ENCODE results near the gene FGD5. TPM values are rescaled to one million over a fixed set of nuclear protein-coding genes. Genes with fewer than 3 reads are reported as not detected.

FGD5 gene
- total and polyA plus RNA-seq, 2 donors (not counting 1 experiment from before 2014, with no cell fraction given) = 0.03 to 0.50 TPM

- H3K79me2 ChIP-seq (ENCODE audit: control insufficient read depth, insufficient read depth, low read length) = no peaks in the 10 kb centered on the region
- TF ChIP-seq, protein P1, sequence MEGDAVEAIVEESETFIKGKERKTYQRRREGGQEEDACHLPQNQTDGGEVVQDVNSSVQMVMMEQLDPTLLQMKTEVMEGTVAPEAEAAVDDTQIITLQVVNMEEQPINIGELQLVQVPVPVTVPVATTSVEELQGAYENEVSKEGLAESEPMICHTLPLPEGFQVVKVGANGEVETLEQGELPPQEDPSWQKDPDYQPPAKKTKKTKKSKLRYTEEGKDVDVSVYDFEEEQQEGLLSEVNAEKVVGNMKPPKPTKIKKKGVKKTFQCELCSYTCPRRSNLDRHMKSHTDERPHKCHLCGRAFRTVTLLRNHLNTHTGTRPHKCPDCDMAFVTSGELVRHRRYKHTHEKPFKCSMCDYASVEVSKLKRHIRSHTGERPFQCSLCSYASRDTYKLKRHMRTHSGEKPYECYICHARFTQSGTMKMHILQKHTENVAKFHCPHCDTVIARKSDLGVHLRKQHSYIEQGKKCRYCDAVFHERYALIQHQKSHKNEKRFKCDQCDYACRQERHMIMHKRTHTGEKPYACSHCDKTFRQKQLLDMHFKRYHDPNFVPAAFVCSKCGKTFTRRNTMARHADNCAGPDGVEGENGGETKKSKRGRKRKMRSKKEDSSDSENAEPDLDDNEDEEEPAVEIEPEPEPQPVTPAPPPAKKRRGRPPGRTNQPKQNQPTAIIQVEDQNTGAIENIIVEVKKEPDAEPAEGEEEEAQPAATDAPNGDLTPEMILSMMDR (conservative IDR thresholded peaks at IDR 0.05 in 1 of 2, IDR thresholded peaks at IDR 0.05 in 1 of 2; ENCODE audit: low read depth in 1 of 2, low read length in 2 of 2) = no peak
- TF ChIP-seq EZH2 (IDR thresholded peaks at IDR 0.05; ENCODE audit: low read length, missing control alignments) = no peak
- no peaks in the 10 kb centered on the region for H3K9me3 ChIP-seq (ENCODE audit: control insufficient read depth, insufficient read depth, low read depth, low read length)
- no peak overlapping the region for H2AFZ ChIP-seq (ENCODE audit: low read length)
- DNase-seq (ENCODE audit: low read depth in 2 of 2) = no peak
- no peak overlapping the region for H3K4me3 ChIP-seq (replicated peaks in 1 of 4; ENCODE audit: control extremely low read depth in 1 of 4, insufficient read depth in 1 of 4, low read depth in 3 of 4, low read length in 4 of 4)
- no peak overlapping the region for H3K27ac ChIP-seq (ENCODE audit: insufficient read depth, low read length)
- no peaks in the 10 kb centered on the region for H3K27me3 ChIP-seq (ENCODE audit: control insufficient read depth, insufficient read depth, low read length)
- H4K20me1 ChIP-seq (ENCODE audit: control insufficient read depth, extremely low read depth, insufficient read depth, low read length) = no peaks in the 10 kb centered on the region
- no peak overlapping the region for H3K4me2 ChIP-seq (ENCODE audit: extremely low read depth, insufficient read depth, low read length)
- H3K9ac ChIP-seq (ENCODE audit: insufficient read depth, low read length) = no peak overlapping the region
- no peaks in the 10 kb centered on the region for H3K4me1 ChIP-seq (ENCODE audit: control insufficient read depth, extremely low read depth, insufficient read depth, low read length)
- no peaks in the 10 kb centered on the region for H3K36me3 ChIP-seq (ENCODE audit: control insufficient read depth, insufficient read depth, low read length)
Measured at GRCh38 chr3:14889205-14889604, 70.4 kb downstream of the FGD5 start.

DNA sequence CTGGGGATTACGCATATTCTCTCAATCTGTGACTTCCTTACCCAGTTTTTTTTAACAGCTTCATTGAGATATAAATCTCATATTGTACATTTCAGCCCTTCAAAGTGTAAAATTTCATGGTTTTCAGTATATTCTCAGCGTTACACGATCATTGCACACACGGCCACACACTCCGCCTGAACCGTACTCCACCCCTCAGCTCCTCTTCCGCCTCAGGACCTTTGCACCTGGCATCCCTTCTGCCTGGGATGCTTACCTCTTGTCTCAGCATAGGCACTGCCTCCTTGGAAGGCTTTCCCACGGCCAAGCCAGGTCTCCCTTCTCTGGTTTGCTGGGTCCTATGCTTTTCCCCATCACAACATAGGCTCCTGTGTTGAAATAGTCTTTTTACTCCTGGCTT lies 71.2 kb downstream of the FGD5 start:
- H3K27me3 ChIP-seq (ENCODE audit: control insufficient read depth, insufficient read depth, low read length) = no peaks in the 10 kb centered on the region
- no peak for TF ChIP-seq EZH2 (IDR thresholded peaks at IDR 0.05; ENCODE audit: low read length, missing control alignments)
- TF ChIP-seq, protein P1 (conservative IDR thresholded peaks at IDR 0.05 in 1 of 2, IDR thresholded peaks at IDR 0.05 in 1 of 2; ENCODE audit: low read depth in 1 of 2, low read length in 2 of 2) = no peak
- no peak overlapping the region for H3K9ac ChIP-seq (ENCODE audit: insufficient read depth, low read length)
- no peak overlapping the region for H3K27ac ChIP-seq (ENCODE audit: insufficient read depth, low read length)
- H3K4me1 ChIP-seq (ENCODE audit: control insufficient read depth, extremely low read depth, insufficient read depth, low read length) = no peaks in the 10 kb centered on the region
- H3K9me3 ChIP-seq (ENCODE audit: control insufficient read depth, insufficient read depth, low read depth, low read length) = no peaks in the 10 kb centered on the region
- no peak overlapping the region for H2AFZ ChIP-seq (ENCODE audit: low read length)
- no peaks in the 10 kb centered on the region for H3K36me3 ChIP-seq (ENCODE audit: control insufficient read depth, insufficient read depth, low read length)
- H3K4me3 ChIP-seq (replicated peaks in 1 of 4; ENCODE audit: control extremely low read depth in 1 of 4, insufficient read depth in 1 of 4, low read depth in 3 of 4, low read length in 4 of 4) = no peak overlapping the region
- no peak overlapping the region for H3K4me2 ChIP-seq (ENCODE audit: extremely low read depth, insufficient read depth, low read length)
- H3K79me2 ChIP-seq (ENCODE audit: control insufficient read depth, insufficient read depth, low read length) = no peaks in the 10 kb centered on the region
- DNase-seq (ENCODE audit: low read depth in 2 of 2) = no peak
- H4K20me1 ChIP-seq (ENCODE audit: control insufficient read depth, extremely low read depth, insufficient read depth, low read length) = no peaks in the 10 kb centered on the region

DNA sequence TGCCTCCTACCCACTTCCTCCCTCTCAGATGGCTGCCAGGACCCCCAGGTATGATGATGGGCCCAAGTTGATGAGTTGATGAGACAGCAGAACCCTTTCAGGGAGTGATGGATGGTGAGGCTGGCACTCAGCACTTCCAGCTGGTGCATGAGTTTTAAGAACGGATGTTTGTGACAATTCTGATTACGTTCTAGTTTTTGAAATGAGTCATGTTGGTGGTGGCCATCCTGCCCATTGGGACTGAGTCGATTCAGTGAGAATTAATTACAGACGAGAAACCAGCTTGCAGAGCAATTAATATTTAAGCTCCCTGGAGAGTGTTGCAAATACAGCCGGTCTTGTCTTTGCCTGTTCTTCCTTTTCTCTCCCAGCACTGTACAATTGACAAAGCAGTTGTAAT lies 71.7 kb downstream of the FGD5 start:
- H3K27me3 ChIP-seq (ENCODE audit: control insufficient read depth, insufficient read depth, low read length) = no peaks in the 10 kb centered on the region
- TF ChIP-seq EZH2 (IDR thresholded peaks at IDR 0.05; ENCODE audit: low read length, missing control alignments) = no peak
- TF ChIP-seq, protein P1 (conservative IDR thresholded peaks at IDR 0.05 in 1 of 2, IDR thresholded peaks at IDR 0.05 in 1 of 2; ENCODE audit: low read depth in 1 of 2, low read length in 2 of 2) = no peak
- no peaks in the 10 kb centered on the region for H3K79me2 ChIP-seq (ENCODE audit: control insufficient read depth, insufficient read depth, low read length)
- no peak overlapping the region for H3K4me2 ChIP-seq (ENCODE audit: extremely low read depth, insufficient read depth, low read length)
- H3K27ac ChIP-seq (ENCODE audit: insufficient read depth, low read length) = no peak overlapping the region
- no peaks in the 10 kb centered on the region for H3K4me1 ChIP-seq (ENCODE audit: control insufficient read depth, extremely low read depth, insufficient read depth, low read length)
- no peaks in the 10 kb centered on the region for H3K9me3 ChIP-seq (ENCODE audit: control insufficient read depth, insufficient read depth, low read depth, low read length)
- no peak overlapping the region for H2AFZ ChIP-seq (ENCODE audit: low read length)
- no peak for DNase-seq (ENCODE audit: low read depth in 2 of 2)
- no peaks in the 10 kb centered on the region for H4K20me1 ChIP-seq (ENCODE audit: control insufficient read depth, extremely low read depth, insufficient read depth, low read length)
- no peak overlapping the region for H3K9ac ChIP-seq (ENCODE audit: insufficient read depth, low read length)
- H3K36me3 ChIP-seq (ENCODE audit: control insufficient read depth, insufficient read depth, low read length) = no peaks in the 10 kb centered on the region
- H3K4me3 ChIP-seq (replicated peaks in 1 of 4; ENCODE audit: control extremely low read depth in 1 of 4, insufficient read depth in 1 of 4, low read depth in 3 of 4, low read length in 4 of 4) = no peak overlapping the region
